WTC11 (cell line): Measurements from ENCODE around the gene CPT1C. TPM values are rescaled to one million over a fixed set of nuclear protein-coding genes. Genes with fewer than 3 reads are reported as not detected.

Experiments
- ATAC-seq: fragments of 200-7000 bp; cut with Tn5 transposase; 2 replicates; pipeline ENCODE4 v1.10.0; 2021; ENCODE audit warnings: mild to moderate bottlenecking, moderate library complexity
- CTCF ChIA-PET: fragments of 300-600 bp; sonication (Branson Sonifier 250); formaldehyde crosslinking; loops from one replicate; lab custom pipeline; 2021; ENCODE audit warnings: antibody characterized with exemption; lab: Charles Lee
- POLR2A ChIA-PET: fragments of 350-600 bp; sonication (Branson Sonifier 250); formaldehyde crosslinking; loops from one replicate; lab custom pipeline; 2021; ENCODE audit warnings: antibody characterized with exemption; lab: Charles Lee
- DNase-seq: peaks from one replicate; pipeline ENCODE4 v3.0.0; 2021; ENCODE audit warnings: low spot score
- H3K27ac Mint-ChIP-seq: 2 replicates; pipeline ENCODE4 v1.8.0; 2021; ENCODE audit warnings: mixed read lengths
- H3K27me3 Mint-ChIP-seq: 2 replicates; pipeline ENCODE4 v1.8.0; 2021; ENCODE audit warnings: low read depth, mild to moderate bottlenecking, moderate library complexity, mixed read lengths
- H3K36me3 Mint-ChIP-seq: 2 replicates; pipeline ENCODE4 v1.8.0; 2021; ENCODE audit warnings: mixed read lengths
- H3K4me1 Mint-ChIP-seq: 2 replicates; pipeline ENCODE4 v1.8.0; 2022; ENCODE audit warnings: mixed read lengths
- H3K4me3 Mint-ChIP-seq: 2 replicates; pipeline ENCODE4 v1.8.0; 2021; ENCODE audit warnings: mild to moderate bottlenecking, moderate library complexity, mixed read lengths
- H3K9me3 Mint-ChIP-seq: 2 replicates; pipeline ENCODE4 v1.8.0; 2021; ENCODE audit warnings: mixed read lengths
- ATF2 ChIP-seq: sonication (generic); formaldehyde crosslinking; IDR thresholded peaks from 2 replicates; pipeline ENCODE4 v1.8.1; 2022; ENCODE audit warnings: low read depth, missing genetic modification reagents, borderline replicate concordance
- CBFB ChIP-seq: sonication (generic); formaldehyde crosslinking; IDR thresholded peaks from 2 replicates; pipeline ENCODE4 v1.8.1; 2022; ENCODE audit warnings: mild to moderate bottlenecking, low read depth, missing genetic modification reagents
- CDX4 ChIP-seq: fragments of 250-450 bp; sonication (Bioruptor Pico); IDR thresholded peaks from 2 replicates; pipeline ENCODE4 v1.9.0; 2021; ENCODE audit warnings: moderate library complexity, mild to moderate bottlenecking, inconsistent platforms, borderline replicate concordance
- CREB1 ChIP-seq: sonication (generic); formaldehyde crosslinking; IDR thresholded peaks from 2 replicates; pipeline ENCODE4 v1.8.0; 2023; ENCODE audit warnings: mild to moderate bottlenecking, missing genetic modification reagents
- E2F4 ChIP-seq: sonication (generic); formaldehyde crosslinking; IDR thresholded peaks from 2 replicates; pipeline ENCODE4 v1.8.1; 2022; ENCODE audit warnings: low read depth, mild to moderate bottlenecking, moderate library complexity, missing genetic modification reagents, borderline replicate concordance
- KAT7 ChIP-seq: sonication (generic); formaldehyde crosslinking; IDR thresholded peaks from 2 replicates; pipeline ENCODE4 v1.8.1; 2023; ENCODE audit warnings: missing genetic modification reagents, mild to moderate bottlenecking, borderline replicate concordance
- MXD4 ChIP-seq: fragments of 250-450 bp; sonication (Bioruptor Pico); IDR thresholded peaks from 2 replicates; pipeline ENCODE4 v1.8.0; 2021; ENCODE audit warnings: mild to moderate bottlenecking, moderate library complexity, borderline replicate concordance
- NR2C2 ChIP-seq: sonication (generic); formaldehyde crosslinking; IDR thresholded peaks from 2 replicates; pipeline ENCODE4 v1.8.0; 2022; ENCODE audit warnings: mild to moderate bottlenecking, missing genetic modification reagents
- NR3C1 ChIP-seq: sonication (generic); formaldehyde crosslinking; conservative IDR thresholded peaks from 2 replicates; pipeline ENCODE4 v1.8.1; 2023; ENCODE audit warnings: low read depth, mild to moderate bottlenecking, missing genetic modification reagents
- RELA ChIP-seq: sonication (generic); formaldehyde crosslinking; IDR thresholded peaks from 2 replicates; pipeline ENCODE4 v1.8.1; 2022; ENCODE audit warnings: missing genetic modification reagents, mild to moderate bottlenecking, borderline replicate concordance
- USF2 ChIP-seq: sonication (generic); formaldehyde crosslinking; IDR thresholded peaks from 2 replicates; pipeline ENCODE4 v1.8.1; 2023; ENCODE audit warnings: mild to moderate bottlenecking, missing genetic modification reagents, moderate library complexity
- ZNF121 ChIP-seq: sonication (generic); formaldehyde crosslinking; IDR thresholded peaks from 2 replicates; pipeline ENCODE4 v1.8.0; 2023; ENCODE audit warnings: missing genetic modification reagents
- ZNF317 ChIP-seq: sonication (generic); formaldehyde crosslinking; IDR thresholded peaks from 2 replicates; pipeline ENCODE4 v1.8.1; 2023; ENCODE audit warnings: low read depth, mild to moderate bottlenecking, moderate library complexity, missing genetic modification reagents, borderline replicate concordance
- ZNF416 ChIP-seq: fragments of 250-450 bp; sonication (Bioruptor Pico); IDR thresholded peaks from 2 replicates; pipeline ENCODE4 v1.9.0; 2021; ENCODE audit warnings: mild to moderate bottlenecking, inconsistent platforms
- total RNA-seq: library from RNA; stranded (reverse); gene quantifications from 3 replicates; pipeline ENCODE4 v1.2.3, GENCODE V29; 2021
- TF ChIP-seq, protein P1 (sequence below): sonication (generic); formaldehyde crosslinking; IDR thresholded peaks from 2 replicates; pipeline ENCODE4 v1.8.0; 2023; ENCODE audit warnings: missing genetic modification reagents, mild to moderate bottlenecking, borderline replicate concordance
- TF ChIP-seq, protein P2 (sequence below): sonication (generic); formaldehyde crosslinking; IDR thresholded peaks from 2 replicates; pipeline ENCODE4 v1.8.1; 2023; ENCODE audit warnings: mild to moderate bottlenecking, missing genetic modification reagents
- TF ChIP-seq, protein P3 (sequence below): fragments of 250-450 bp; sonication (Bioruptor Pico); IDR thresholded peaks from 2 replicates; pipeline ENCODE4 v1.9.0; 2021; ENCODE audit warnings: mild to moderate bottlenecking, borderline replicate concordance
- TF ChIP-seq, protein P4 (sequence below): fragments of 200-600 bp; IDR thresholded peaks from 2 replicates; pipeline ENCODE4 v1.8.0; 2022; ENCODE audit warnings: antibody characterized with exemption

Gene CPT1C
- total RNA-seq, 1 experiment from 2014 or later, result 74.6 TPM

GRCh38 chr19:49690079-49690655, 749 bp upstream of the CPT1C start:
- Mint-ChIP-seq H3K9me3 (peaks cover 3% of the 10 kb centered on the region), H3K36me3 (peaks cover 37% of the 10 kb centered on the region), H3K27me3 (no peaks in the 10 kb centered on the region), H3K27ac (peak overlapping the region; percentile 96), H3K4me3 (peak overlapping the region; percentile 93), H3K4me1 (peaks cover 43% of the 10 kb centered on the region)
- CTCF ChIA-PET, result interaction anchor here (1.0 to 3.8 kb wide), 12 partner anchors 9 to 123 kb away, joined by 3 to 19 read pairs (median 6); partner anchors contain the start of genes AP2A1, FUZ, PRMT1 and SCAF1
- ATAC-seq, result peak; percentile 0
- no peak for DNase-seq
- POLR2A ChIA-PET, result interaction anchor here (0.6 to 5.9 kb wide), 10 partner anchors 9 to 77 kb away, joined by 3 to 38 read pairs (median 4); partner anchors contain the start of genes AP2A1, PRMT1 and RRAS
- no peak for TF ChIP-seq USF2
- no peak for TF ChIP-seq ZNF121 (CRISPR knock-in tag)
- TF ChIP-seq, protein P1, sequence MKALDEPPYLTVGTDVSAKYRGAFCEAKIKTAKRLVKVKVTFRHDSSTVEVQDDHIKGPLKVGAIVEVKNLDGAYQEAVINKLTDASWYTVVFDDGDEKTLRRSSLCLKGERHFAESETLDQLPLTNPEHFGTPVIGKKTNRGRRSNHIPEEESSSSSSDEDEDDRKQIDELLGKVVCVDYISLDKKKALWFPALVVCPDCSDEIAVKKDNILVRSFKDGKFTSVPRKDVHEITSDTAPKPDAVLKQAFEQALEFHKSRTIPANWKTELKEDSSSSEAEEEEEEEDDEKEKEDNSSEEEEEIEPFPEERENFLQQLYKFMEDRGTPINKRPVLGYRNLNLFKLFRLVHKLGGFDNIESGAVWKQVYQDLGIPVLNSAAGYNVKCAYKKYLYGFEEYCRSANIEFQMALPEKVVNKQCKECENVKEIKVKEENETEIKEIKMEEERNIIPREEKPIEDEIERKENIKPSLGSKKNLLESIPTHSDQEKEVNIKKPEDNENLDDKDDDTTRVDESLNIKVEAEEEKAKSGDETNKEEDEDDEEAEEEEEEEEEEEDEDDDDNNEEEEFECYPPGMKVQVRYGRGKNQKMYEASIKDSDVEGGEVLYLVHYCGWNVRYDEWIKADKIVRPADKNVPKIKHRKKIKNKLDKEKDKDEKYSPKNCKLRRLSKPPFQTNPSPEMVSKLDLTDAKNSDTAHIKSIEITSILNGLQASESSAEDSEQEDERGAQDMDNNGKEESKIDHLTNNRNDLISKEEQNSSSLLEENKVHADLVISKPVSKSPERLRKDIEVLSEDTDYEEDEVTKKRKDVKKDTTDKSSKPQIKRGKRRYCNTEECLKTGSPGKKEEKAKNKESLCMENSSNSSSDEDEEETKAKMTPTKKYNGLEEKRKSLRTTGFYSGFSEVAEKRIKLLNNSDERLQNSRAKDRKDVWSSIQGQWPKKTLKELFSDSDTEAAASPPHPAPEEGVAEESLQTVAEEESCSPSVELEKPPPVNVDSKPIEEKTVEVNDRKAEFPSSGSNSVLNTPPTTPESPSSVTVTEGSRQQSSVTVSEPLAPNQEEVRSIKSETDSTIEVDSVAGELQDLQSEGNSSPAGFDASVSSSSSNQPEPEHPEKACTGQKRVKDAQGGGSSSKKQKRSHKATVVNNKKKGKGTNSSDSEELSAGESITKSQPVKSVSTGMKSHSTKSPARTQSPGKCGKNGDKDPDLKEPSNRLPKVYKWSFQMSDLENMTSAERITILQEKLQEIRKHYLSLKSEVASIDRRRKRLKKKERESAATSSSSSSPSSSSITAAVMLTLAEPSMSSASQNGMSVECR, result no peak
- no peak for TF ChIP-seq NR2C2 (CRISPR knock-in tag)
- TF ChIP-seq, protein P2, sequence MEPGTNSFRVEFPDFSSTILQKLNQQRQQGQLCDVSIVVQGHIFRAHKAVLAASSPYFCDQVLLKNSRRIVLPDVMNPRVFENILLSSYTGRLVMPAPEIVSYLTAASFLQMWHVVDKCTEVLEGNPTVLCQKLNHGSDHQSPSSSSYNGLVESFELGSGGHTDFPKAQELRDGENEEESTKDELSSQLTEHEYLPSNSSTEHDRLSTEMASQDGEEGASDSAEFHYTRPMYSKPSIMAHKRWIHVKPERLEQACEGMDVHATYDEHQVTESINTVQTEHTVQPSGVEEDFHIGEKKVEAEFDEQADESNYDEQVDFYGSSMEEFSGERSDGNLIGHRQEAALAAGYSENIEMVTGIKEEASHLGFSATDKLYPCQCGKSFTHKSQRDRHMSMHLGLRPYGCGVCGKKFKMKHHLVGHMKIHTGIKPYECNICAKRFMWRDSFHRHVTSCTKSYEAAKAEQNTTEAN, result no peak
- TF ChIP-seq MXD4 (CRISPR knock-in tag), result no peak
- peak; percentile 7; the same call in 1 of the 2 replicates for TF ChIP-seq RELA (CRISPR knock-in tag)
- no peak for TF ChIP-seq ZNF317
- no peak for TF ChIP-seq CDX4 (CRISPR knock-in tag)
- 0 out of 2 replicates have a peak, but pooled peaks have one; percentile 61 for TF ChIP-seq KAT7 (CRISPR knock-in tag)
- TF ChIP-seq, protein P3, sequence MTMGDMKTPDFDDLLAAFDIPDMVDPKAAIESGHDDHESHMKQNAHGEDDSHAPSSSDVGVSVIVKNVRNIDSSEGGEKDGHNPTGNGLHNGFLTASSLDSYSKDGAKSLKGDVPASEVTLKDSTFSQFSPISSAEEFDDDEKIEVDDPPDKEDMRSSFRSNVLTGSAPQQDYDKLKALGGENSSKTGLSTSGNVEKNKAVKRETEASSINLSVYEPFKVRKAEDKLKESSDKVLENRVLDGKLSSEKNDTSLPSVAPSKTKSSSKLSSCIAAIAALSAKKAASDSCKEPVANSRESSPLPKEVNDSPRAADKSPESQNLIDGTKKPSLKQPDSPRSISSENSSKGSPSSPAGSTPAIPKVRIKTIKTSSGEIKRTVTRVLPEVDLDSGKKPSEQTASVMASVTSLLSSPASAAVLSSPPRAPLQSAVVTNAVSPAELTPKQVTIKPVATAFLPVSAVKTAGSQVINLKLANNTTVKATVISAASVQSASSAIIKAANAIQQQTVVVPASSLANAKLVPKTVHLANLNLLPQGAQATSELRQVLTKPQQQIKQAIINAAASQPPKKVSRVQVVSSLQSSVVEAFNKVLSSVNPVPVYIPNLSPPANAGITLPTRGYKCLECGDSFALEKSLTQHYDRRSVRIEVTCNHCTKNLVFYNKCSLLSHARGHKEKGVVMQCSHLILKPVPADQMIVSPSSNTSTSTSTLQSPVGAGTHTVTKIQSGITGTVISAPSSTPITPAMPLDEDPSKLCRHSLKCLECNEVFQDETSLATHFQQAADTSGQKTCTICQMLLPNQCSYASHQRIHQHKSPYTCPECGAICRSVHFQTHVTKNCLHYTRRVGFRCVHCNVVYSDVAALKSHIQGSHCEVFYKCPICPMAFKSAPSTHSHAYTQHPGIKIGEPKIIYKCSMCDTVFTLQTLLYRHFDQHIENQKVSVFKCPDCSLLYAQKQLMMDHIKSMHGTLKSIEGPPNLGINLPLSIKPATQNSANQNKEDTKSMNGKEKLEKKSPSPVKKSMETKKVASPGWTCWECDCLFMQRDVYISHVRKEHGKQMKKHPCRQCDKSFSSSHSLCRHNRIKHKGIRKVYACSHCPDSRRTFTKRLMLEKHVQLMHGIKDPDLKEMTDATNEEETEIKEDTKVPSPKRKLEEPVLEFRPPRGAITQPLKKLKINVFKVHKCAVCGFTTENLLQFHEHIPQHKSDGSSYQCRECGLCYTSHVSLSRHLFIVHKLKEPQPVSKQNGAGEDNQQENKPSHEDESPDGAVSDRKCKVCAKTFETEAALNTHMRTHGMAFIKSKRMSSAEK (CRISPR knock-in tag), result no peak
- TF ChIP-seq ZNF416 (CRISPR knock-in tag), result no peak
- no peak for TF ChIP-seq ATF2 (CRISPR knock-in tag)
- no peak; the same call in 1 of the 2 replicates for TF ChIP-seq E2F4 (CRISPR knock-in tag)
- TF ChIP-seq, protein P4, sequence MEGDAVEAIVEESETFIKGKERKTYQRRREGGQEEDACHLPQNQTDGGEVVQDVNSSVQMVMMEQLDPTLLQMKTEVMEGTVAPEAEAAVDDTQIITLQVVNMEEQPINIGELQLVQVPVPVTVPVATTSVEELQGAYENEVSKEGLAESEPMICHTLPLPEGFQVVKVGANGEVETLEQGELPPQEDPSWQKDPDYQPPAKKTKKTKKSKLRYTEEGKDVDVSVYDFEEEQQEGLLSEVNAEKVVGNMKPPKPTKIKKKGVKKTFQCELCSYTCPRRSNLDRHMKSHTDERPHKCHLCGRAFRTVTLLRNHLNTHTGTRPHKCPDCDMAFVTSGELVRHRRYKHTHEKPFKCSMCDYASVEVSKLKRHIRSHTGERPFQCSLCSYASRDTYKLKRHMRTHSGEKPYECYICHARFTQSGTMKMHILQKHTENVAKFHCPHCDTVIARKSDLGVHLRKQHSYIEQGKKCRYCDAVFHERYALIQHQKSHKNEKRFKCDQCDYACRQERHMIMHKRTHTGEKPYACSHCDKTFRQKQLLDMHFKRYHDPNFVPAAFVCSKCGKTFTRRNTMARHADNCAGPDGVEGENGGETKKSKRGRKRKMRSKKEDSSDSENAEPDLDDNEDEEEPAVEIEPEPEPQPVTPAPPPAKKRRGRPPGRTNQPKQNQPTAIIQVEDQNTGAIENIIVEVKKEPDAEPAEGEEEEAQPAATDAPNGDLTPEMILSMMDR, result peak; percentile 6; the same call in 1 of the 2 replicates
- TF ChIP-seq CBFB, result no peak
- no peak for TF ChIP-seq CREB1 (CRISPR knock-in tag)
- no peak for TF ChIP-seq NR3C1 (CRISPR knock-in tag)
